DMS79 treated with DMSO at 0.1 percent for 48 hours (cell line): Measurements from ENCODE around the gene CYSTM1.
A peak's percentile ranks its signal among the peaks of the same experiment; 100 is the strongest.

Experiments
- DNase-seq: peaks from one replicate; lab custom pipeline; 2025; lab: John Stamatoyannopoulos, UW

Gene CYSTM1

GRCh38 chr5:140258873-140259272, 83.9 kb downstream of the CYSTM1 start:
- DNase-seq, result no peak

GRCh38 chr5:140259500-140259899, 84.5 kb downstream of the CYSTM1 start:
- DNase-seq, result no peak

- no peak for DNase-seq
Measured at GRCh38 chr5:140260089-140260656, 85.2 kb downstream of the CYSTM1 start.

GRCh38 chr5:140261403-140262171, 86.6 kb downstream of the CYSTM1 start:
- DNase-seq, result peak; percentile 47

GRCh38 chr5:140262221-140262620, 87.2 kb downstream of the CYSTM1 start:
- DNase-seq, result no peak

- DNase-seq, result peak; percentile 4
Measured at GRCh38 chr5:140262839-140263238, 87.9 kb downstream of the CYSTM1 start.

- DNase-seq, result no peak
Measured at GRCh38 chr5:140265845-140266244, 90.9 kb downstream of the CYSTM1 start.

GRCh38 chr5:140266471-140267200, 91.6 kb downstream of the CYSTM1 start:
- no peak for DNase-seq

- DNase-seq, result no peak
Measured at GRCh38 chr5:140267201-140267540, 92.2 kb downstream of the CYSTM1 start.

- DNase-seq, result no peak
Measured at GRCh38 chr5:140267559-140268018, 92.6 kb downstream of the CYSTM1 start.

- no peak for DNase-seq
Measured at GRCh38 chr5:140270008-140270407, 95.0 kb downstream of the CYSTM1 start.

GRCh38 chr5:140273401-140273877, 98.5 kb downstream of the CYSTM1 start:
- DNase-seq, result no peak

GRCh38 chr5:140275837-140276236, 100.8 kb downstream of the CYSTM1 start:
- no peak for DNase-seq

- no peak for DNase-seq
Measured at GRCh38 chr5:140282266-140282665, 107.3 kb downstream of the CYSTM1 start.

GRCh38 chr5:140284013-140284412, 109.0 kb downstream of the CYSTM1 start:
- DNase-seq, result no peak

- no peak for DNase-seq
Measured at GRCh38 chr5:140286424-140286823, 111.4 kb downstream of the CYSTM1 start.

- no peak for DNase-seq
Measured at GRCh38 chr5:140287801-140288521, 113.0 kb downstream of the CYSTM1 start.

- DNase-seq, result no peak
Measured at GRCh38 chr5:140292212-140293036, 117.4 kb downstream of the CYSTM1 start.
